T-helper 1 cell treated with Interleukin-12 subunit alpha and Interleukin-12 subunit beta and Interleukin-4 antibody, amounts not matched to agents 30 μg/mL and 1 μg/mL, for 36 hours (primary cell): ENCODE data around the gene ADSS1.
"Not testable (repeated sequence)": the region's sequence is repeated elsewhere in the genome, so short reads cannot be mapped to it uniquely, and the experiment has no call there.

Source experiments
- H3K27ac Mint-ChIP-seq: one replicate; pipeline ENCODE4 v1.8.0; 2021; ENCODE audit warnings: mild to moderate bottlenecking, mixed read lengths
- H3K27me3 Mint-ChIP-seq: one replicate; pipeline ENCODE4 v1.8.0; 2021; ENCODE audit warnings: low read depth, mixed read lengths
- H3K36me3 Mint-ChIP-seq: one replicate; pipeline ENCODE4 v1.8.0; 2021; ENCODE audit warnings: low read depth, mixed read lengths
- H3K4me1 Mint-ChIP-seq: one replicate; pipeline ENCODE4 v1.8.0; 2021; ENCODE audit warnings: low read depth, mixed read lengths
- H3K4me3 Mint-ChIP-seq: one replicate; pipeline ENCODE4 v1.8.0; 2021; ENCODE audit warnings: mild to moderate bottlenecking, moderate library complexity, mixed read lengths
- H3K9me3 Mint-ChIP-seq: one replicate; pipeline ENCODE4 v1.8.0; 2021; ENCODE audit warnings: mixed read lengths

Gene ADSS1

DNA sequence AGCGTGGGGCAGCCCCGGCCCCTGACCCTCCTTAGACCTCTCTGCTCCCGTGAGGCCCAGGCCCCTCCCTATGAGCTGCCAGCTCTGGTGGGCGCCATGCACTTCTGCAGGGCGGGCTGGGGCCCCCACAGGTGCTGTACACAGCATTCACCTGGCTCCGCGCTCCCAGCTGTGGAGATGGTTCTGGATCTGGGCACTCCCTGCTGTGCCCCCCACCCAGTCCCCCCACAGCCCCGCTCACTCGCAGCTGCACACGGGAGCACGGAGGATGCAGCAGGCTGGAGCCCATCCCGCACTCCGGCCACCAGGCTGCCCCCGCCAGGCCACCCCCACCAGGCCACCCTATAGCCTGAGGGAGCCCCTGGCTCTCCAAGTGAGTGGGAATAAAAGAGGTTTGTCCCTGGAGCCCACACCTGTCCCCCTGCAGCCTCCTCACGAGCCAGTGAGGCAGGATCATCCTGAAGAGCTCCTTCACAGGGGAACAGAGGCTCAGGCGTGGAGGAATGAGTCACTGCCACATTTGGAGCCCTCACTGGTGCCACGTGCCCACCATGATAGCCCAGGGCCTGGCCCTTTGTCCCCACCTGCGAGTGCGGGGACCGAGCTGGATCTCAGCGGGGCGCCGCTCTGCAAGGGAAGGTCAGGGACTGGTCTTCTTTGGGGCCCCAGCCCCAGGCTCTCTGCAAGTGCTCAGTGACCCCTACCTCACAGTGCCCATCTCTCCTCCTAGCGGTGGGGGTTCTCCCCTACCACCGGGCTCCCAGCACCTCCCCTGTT is 1.9 kb downstream of the ADSS1 start:
- Mint-ChIP-seq H3K27me3 (no peaks in the 10 kb centered on the region), H3K4me3 (no peak overlapping the region), H3K4me1 (no peaks in the 10 kb centered on the region), H3K36me3 (no peaks in the 10 kb centered on the region), H3K9me3 (no peaks in the 10 kb centered on the region), H3K27ac (no peak overlapping the region)

DNA sequence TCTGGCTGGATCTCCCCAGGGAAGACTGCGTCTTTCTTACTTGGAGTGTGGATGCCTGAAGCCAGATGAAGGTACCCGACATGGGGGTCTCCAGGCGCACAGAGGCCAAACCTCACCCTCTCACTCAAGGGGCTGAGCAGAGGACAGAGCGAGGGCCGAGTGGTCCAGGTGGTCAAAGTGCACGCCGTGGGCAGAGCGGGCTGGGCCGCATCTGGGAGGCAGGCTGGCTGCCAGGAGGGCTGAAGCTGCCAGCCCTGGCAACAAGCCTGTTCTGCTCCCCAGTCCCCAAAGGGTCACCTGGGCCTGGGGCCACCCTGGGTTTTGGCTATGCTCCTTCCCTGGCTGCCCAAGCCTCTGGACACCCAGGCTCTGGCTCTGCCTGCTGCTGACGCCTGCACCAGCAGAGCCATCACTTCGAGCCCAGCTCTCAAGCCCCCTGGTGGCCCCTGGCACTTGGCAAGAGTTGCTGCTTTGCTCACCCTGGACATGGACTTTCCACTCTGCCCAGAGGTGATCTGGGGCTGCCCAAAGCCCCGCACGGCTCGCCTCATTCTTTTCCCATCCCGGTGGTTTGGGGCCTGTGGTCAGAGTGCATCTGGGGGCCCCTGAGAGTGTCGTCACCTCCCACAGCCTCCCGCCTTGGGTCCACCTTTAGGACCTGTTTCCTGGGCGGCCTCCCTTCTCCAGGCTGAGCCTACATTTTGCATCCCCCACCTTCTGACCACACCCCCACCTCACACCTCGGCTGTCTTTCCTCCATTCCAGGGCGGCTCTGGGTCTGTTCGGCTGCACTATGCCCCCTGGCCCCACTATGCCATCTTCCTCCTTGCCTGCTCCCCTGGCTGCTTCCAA is 2.8 kb downstream of the ADSS1 start:
- no peak overlapping the region for H3K4me3 Mint-ChIP-seq

DNA sequence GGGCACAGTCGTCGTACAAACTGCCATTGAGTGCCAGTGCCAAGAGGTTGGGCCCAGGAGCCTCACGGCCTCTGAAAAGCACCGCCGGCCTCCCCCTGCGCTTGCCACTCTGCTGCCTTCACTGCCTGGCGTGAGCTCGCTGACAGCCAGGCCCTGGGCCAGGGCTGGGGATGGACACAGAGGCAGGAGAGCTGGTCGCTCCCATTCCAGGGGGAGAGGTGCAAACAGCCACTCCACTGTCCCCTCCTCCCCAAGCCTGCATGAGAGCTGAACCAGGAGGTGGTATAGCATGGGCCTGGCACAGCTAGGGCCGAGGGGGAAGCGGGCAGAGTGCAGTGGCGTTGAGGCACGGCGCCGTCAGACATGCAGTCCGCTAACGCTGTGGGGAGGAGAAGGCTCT is 4.6 kb downstream of the ADSS1 start:
- no peak overlapping the region for H3K27ac Mint-ChIP-seq
- no peaks in the 10 kb centered on the region for H3K9me3 Mint-ChIP-seq
- H3K4me3 Mint-ChIP-seq, result no peak overlapping the region
- no peaks in the 10 kb centered on the region for H3K4me1 Mint-ChIP-seq
- no peaks in the 10 kb centered on the region for H3K36me3 Mint-ChIP-seq
- no peaks in the 10 kb centered on the region for H3K27me3 Mint-ChIP-seq

More for the DNA sequence above, 2.8 kb downstream of the ADSS1 start:
- Mint-ChIP-seq H3K27ac (peak overlapping the region; percentile 62), H3K36me3 (no peaks in the 10 kb centered on the region), H3K27me3 (no peaks in the 10 kb centered on the region), H3K4me1 (no peaks in the 10 kb centered on the region), H3K9me3 (no peaks in the 10 kb centered on the region)

DNA sequence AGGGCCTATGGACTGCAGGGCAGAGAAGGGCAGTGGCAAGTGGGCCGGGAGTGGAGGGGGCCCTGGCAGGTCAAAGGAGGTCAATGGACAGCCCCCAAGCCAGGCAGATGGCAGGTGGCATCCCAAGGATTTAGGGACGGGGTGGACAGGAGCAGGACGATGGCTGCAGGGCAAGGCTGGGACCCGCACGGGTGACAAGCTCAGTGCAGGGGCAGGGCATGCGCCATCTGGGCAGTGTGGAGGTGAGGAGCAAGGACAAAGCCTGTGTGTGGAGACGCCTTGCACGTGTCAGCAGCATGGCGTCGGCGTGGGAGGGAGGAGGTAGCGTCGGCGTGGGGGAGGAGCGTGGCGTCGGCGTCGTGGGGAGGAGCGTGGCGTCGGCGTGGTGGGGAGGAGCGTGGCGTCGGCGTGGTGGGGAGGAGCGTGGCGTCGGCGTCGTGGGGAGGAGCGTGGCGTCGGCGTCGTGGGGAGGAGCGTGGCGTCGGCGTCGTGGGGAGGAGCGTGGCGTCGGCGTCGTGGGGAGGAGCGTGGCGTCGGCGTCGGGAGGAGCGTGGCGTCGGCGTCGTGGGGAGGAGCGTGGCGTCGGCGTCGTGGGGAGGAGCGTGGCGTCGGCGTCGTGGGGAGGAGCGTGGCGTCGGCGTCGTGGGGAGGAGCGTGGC is 5.3 kb downstream of the ADSS1 start:
- not testable (repeated sequence) for H3K27me3 Mint-ChIP-seq, H3K9me3 Mint-ChIP-seq, H3K4me3 Mint-ChIP-seq, H3K4me1 Mint-ChIP-seq, H3K36me3 Mint-ChIP-seq, H3K27ac Mint-ChIP-seq

DNA sequence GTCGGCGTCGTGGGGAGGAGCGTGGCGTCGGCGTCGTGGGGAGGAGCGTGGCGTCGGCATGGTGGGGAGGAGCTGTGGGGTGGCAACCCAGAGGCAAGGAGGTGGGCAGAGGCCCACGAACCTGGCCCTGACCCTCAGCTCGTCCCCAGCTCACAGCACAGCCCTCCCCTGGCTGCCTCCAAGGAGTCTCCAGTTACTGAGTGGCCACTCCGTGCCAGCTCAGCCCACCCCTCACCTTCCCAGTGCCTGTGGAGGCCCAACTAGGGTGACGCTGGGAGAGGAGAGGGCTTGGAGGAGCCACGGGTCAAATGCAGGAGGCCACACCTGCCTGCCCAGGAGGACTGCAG is 5.8 kb downstream of the ADSS1 start:
- Mint-ChIP-seq H3K4me1 (no peaks in the 10 kb centered on the region), H3K4me3 (no peak overlapping the region), H3K27ac (no peak overlapping the region), H3K36me3 (no peaks in the 10 kb centered on the region), H3K27me3 (no peaks in the 10 kb centered on the region), H3K9me3 (no peaks in the 10 kb centered on the region)

DNA sequence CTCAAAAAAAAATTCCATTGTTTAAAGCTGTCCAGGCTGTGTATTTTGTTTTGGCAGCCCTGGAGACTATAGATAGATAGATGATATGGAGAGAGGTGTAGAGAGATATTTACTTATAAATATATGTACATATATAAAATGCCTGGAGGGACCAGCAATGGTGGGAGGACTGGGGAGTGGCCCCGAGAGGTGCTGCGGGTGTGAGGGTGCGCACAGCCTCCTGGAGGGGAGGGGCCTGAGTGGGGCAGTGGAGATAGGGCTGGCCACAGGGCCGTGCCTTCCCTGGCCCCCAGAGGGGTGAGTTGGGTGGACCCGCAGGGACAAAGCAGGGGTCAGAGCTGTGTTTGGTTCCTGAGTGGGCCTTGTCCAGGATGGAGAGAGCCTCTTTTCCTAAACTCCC is 6.5 kb downstream of the ADSS1 start:
- no peaks in the 10 kb centered on the region for H3K4me1 Mint-ChIP-seq
- no peaks in the 10 kb centered on the region for H3K9me3 Mint-ChIP-seq
- no peak overlapping the region for H3K4me3 Mint-ChIP-seq
- no peak overlapping the region for H3K27ac Mint-ChIP-seq
- H3K27me3 Mint-ChIP-seq, result no peaks in the 10 kb centered on the region
- no peaks in the 10 kb centered on the region for H3K36me3 Mint-ChIP-seq

DNA sequence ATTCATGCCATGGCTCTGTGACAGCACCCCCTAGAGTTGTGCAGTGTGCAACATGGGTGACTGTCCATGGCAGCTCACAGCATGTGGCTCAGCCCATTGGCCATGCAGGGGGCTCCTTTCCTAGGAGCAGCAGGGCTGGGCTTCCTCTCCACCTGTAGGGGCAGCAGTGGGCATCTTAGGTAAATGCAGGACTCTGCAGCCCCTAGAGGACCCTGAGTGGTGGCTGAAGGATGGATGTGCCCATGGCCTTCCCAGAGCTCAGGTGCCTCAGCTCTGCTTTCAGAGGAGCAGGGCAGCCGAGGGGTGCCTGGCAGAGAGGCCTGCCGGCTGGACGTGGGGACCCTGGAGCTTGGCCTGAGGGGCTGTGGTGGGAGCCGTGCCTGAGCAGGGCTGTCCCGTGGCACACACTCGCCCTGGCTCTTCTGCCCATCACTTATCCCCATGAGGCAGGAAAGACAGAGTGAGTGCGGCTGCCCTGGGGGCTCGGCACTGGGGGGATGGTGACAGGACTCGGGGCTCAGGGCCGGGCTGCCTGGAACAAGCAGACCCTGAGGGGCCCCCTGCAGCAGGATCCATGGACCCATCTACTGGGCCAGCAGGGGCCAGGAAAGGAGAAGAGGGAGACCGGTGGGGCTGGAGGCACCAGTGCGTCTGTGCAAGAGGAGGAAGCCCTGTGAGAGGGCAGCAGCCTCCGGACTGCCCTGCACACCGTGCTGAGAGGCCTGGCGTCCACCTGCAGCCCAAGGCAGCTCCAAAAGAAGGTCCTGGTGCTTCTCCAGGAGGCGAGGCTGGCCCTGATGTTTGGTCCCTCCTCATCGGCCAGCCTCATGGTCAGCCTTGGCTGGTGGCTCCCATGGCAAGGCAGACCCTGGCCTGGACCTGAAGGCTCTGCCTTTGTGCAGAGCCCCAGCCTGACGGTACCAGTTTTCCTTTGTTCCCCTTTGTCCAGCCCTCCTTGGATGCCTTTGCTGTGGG is 7.6 kb downstream of the ADSS1 start:
- Mint-ChIP-seq H3K27ac (no peak overlapping the region), H3K36me3 (no peaks in the 10 kb centered on the region), H3K27me3 (no peaks in the 10 kb centered on the region), H3K4me1 (no peaks in the 10 kb centered on the region), H3K9me3 (no peaks in the 10 kb centered on the region), H3K4me3 (no peak overlapping the region)

DNA sequence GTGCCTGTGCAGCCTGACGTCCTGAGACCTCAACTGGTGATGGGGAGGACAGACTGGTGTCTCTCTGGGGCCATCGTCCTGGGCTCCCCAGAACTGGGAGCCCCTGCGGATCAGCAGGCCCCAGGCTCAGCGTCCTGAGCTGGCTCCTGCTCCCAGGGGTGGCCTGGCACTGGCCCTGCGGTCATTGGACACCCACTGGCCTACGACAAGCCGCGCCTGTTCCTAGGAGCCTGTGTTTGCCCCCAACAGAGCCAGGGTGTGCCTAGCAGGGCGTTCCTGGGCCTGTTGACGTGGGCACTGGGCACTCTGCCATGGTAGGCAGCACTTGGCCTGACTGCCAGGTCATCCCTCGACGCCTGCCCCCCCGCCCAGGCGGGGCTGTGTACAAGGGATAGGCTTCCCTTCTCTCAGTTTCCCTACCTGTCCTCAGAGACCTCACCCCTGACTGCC is 8.4 kb downstream of the ADSS1 start:
- no peak overlapping the region for H3K4me3 Mint-ChIP-seq
- H3K36me3 Mint-ChIP-seq, result no peaks in the 10 kb centered on the region

DNA sequence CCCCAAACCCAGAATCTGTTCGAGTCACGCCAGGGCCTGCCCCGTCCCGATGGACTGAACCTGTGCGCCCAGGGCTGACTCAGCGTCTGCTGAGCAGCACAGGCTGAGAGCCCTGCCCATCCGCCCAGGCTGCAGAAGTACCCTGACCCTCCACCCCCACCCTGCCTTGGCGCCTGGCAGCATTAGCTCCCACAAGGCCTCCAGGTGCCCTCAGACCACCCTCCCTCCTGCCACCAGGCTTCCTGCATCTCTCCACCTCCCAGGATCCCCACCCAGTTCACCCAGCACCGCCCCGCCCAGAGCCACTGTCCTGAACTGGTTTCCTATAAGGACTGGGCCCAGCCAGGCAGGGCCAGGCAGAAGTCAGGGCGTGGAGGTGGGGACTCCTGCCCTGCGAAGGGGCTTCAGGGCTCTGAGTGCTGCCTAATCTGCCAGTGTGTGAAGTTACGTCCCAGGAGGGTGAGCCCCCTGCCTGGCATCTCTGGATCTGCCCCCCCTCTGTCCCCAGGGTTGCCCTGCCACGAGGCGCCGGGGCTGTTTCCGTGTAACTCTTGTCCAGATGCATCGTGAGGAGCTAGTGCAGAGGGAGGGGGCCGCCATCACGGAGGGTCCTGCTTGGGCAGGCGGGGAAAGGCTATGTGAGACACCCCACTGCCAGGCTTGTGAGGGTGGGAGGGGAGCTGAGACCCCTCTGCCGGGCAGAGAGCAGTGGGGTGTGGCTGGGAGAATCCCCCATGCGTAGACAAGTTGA is 9.1 kb downstream of the ADSS1 start:
- Mint-ChIP-seq H3K9me3 (no peaks in the 10 kb centered on the region), H3K4me3 (no peak overlapping the region), H3K27me3 (no peaks in the 10 kb centered on the region), H3K27ac (no peak overlapping the region), H3K4me1 (no peaks in the 10 kb centered on the region), H3K36me3 (no peaks in the 10 kb centered on the region)

More for the DNA sequence above, 8.4 kb downstream of the ADSS1 start:
- Mint-ChIP-seq H3K27me3 (no peaks in the 10 kb centered on the region), H3K4me1 (no peaks in the 10 kb centered on the region), H3K27ac (no peak overlapping the region), H3K9me3 (no peaks in the 10 kb centered on the region)

DNA sequence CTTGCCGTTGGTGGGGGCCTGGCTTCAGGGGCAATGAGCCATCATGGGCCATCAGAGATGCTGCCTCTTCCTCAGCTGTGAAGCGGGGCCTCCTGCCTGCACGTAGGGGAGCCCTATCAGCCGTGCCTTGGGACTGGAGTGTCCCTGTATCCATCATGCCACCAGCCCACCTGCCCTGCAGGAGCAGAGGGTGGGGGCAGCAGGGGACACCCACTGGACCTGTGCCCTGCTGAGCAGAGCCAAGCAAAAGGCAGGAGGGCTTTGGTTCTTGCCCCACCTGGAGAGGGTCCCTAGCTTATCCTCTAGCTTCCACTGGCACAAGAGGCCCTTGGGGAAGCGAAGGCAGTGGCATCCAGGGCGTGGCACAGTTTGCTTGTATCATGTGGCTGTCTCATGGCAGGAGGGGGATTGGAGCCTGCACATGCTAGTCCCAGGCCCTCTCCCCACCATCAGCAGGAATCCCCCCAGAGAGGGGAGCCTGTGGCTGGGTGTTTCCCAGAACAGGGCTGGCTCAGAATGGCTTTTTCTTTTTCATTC is 10.1 kb downstream of the ADSS1 start:
- H3K4me1 Mint-ChIP-seq, result no peaks in the 10 kb centered on the region
- H3K4me3 Mint-ChIP-seq, result no peak overlapping the region
- no peaks in the 10 kb centered on the region for H3K27me3 Mint-ChIP-seq
- H3K36me3 Mint-ChIP-seq, result no peaks in the 10 kb centered on the region
- no peak overlapping the region for H3K27ac Mint-ChIP-seq
- H3K9me3 Mint-ChIP-seq, result no peaks in the 10 kb centered on the region

DNA sequence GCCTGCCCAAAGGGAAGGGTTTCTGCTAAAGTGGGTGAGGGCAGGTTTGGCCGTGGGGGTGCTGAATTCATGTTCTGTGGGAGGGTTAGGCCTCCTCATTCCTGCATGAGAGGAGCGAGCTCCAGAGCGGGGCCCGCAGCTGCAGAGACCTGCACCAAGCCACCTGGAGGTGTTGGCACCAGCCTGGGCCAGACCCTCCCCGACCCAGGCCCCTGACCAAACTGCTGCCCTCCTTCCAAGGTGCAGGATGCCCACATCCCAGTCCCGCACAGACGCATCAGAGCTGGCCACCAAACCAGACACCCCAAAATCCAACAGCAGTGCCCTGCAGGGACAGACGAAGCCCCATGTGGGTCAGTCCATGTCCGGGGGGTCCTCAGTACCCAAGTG is 10.6 kb downstream of the ADSS1 start:
- Mint-ChIP-seq H3K9me3 (no peaks in the 10 kb centered on the region), H3K4me3 (no peak overlapping the region), H3K27ac (no peak overlapping the region), H3K27me3 (no peaks in the 10 kb centered on the region), H3K4me1 (no peaks in the 10 kb centered on the region), H3K36me3 (no peaks in the 10 kb centered on the region)

DNA sequence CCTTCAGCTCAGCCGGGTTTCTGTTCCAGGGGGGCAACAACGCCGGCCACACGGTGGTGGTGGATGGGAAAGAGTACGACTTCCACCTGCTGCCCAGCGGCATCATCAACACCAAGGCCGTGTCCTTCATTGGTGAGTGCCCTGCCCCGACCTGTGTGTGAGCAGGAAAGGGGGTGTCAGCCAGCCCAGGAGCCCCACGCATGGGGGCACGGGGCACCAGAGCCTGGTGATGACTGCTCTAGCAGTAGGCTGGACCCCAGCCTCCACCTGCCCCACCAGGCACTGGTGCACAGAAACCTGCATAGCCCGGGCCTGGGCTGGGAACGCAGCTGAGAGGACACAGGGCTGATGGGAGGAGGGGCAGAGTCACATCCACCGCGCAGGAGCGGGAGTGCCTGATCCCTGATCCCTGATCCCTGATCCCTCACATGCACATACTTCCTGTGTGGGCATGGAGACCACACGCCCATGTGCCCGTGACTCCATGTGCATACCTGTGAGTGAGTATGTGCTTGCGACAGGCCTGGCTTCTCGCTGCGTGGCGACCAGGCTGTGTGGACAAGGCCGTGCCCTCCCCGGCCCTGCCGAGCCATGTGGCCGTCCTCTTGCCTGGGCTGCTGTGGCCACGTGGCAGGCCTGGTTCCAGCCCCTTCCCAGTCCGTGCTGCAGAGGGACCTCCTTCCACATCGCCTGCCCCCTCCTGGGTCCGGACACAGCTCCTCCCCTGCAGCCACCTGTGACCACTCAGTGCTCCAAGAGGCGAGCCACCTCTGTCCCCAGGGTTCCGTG is 11.2 kb downstream of the ADSS1 start:
- H3K9me3 Mint-ChIP-seq, result no peaks in the 10 kb centered on the region
- no peaks in the 10 kb centered on the region for H3K36me3 Mint-ChIP-seq
- H3K4me1 Mint-ChIP-seq, result no peaks in the 10 kb centered on the region
- no peak overlapping the region for H3K4me3 Mint-ChIP-seq
- no peaks in the 10 kb centered on the region for H3K27me3 Mint-ChIP-seq
- no peak overlapping the region for H3K27ac Mint-ChIP-seq
